Tibial artery (tissue), 4 donors: ENCODE data around the gene ANKRD45.

ENCODE experiments used
- DNase-seq, 2 donors: peaks; one replicate each; pipeline ENCODE4 v3.0.0-alpha.2; 2019
- H3K27ac ChIP-seq, 2 donors: fragments of 200-600 bp; sonication (generic) in 1 of 2; 1 replicate in 1 of 2; 2 replicates in 1 of 2; pipeline ENCODE4 v1.5.1; 2018 to 2019; ENCODE audit warnings: mild to moderate bottlenecking in 1 of 2
- H3K27me3 ChIP-seq, 2 donors: fragments of 200-600 bp; sonication (generic) in 1 of 2; one replicate each; pipeline versions ENCODE4 v1.5.1 to v1.6.0; 2016 to 2019
- H3K36me3 ChIP-seq, 3 donors: fragments of 200-600 bp; sonication (generic) in 2 of 3; one replicate each; pipeline ENCODE4 v1.5.1; 2016 to 2019; ENCODE audit warnings: mild to moderate bottlenecking in 2 of 3
- H3K4me1 ChIP-seq, 4 donors: fragments of 200-600 bp; sonication (generic) in 2 of 4; 1 replicate in 3 of 4; 2 replicates in 1 of 4; pipeline ENCODE4 v1.5.1; 2016 to 2019
- H3K4me3 ChIP-seq, 2 donors: fragments of 200-600 bp; sonication (generic) in 1 of 2; 1 replicate in 1 of 2; 2 replicates in 1 of 2; pipeline ENCODE4 v1.5.1; 2018 to 2019; ENCODE audit warnings: mild to moderate bottlenecking in 2 of 2
- H3K9me3 ChIP-seq, 3 donors: fragments of 200-600 bp; sonication (generic) in 1 of 3; one replicate each; pipeline ENCODE4 v1.5.1; 2016 to 2019
- CTCF ChIP-seq, 2 experiments: fragments of 200-600 bp in 1 of 2; fragments of 450-650 bp in 1 of 2; IDR thresholded peaks; one replicate each; pipeline ENCODE4 v1.5.1; 2017 to 2019; ENCODE audit warnings: antibody characterized with exemption in 2 of 2, mild to moderate bottlenecking in 1 of 2, moderate library complexity in 1 of 2
- intact Hi-C: fragments of 100-400 bp; cut with DNase I; formaldehyde crosslinking; loops from one replicate; pipeline ENCODE4 v1.15.0; 2023; ENCODE audit warnings: low total_unique reads

ANKRD45 gene

DNA sequence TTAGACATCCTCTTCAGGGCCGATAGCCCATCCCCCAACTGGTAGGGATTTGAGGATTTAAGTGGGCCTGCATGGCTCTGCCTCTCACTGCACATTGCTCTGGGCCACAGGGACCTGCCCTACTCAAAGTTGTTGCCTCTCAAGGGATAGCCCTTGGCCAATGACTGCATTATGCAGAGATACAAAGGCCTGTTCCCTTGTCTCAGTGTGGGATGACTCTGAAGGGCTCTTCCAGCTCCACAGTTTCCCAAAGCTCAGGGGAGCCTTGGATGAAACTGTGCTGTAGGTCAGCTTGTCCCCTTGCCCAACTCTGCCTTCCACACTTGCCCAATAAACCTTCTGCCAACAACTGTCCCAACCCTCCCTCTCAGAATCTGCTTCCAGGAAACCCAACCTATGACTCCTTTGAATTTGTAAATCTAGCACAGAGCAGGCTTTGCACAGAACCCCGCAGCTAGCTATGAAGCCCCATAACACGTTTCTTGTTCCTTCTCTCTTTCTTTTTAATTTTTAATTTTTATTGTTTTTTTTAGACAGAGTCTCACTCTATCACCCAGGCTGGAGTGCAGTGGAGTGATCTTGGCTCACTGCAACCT is 109.3 kb downstream of the ANKRD45 start:
- intact Hi-C loops, result no loop called here
- no peak for DNase-seq
- no peaks in the 10 kb centered on the region for H3K4me1 ChIP-seq
- H3K27me3 ChIP-seq, result no peaks in the 10 kb centered on the region
- no peaks in the 10 kb centered on the region for H3K9me3 ChIP-seq
- no peak overlapping the region for H3K27ac ChIP-seq
- no peaks in the 10 kb centered on the region for H3K36me3 ChIP-seq
- H3K4me3 ChIP-seq, result no peak overlapping the region
- TF ChIP-seq CTCF (IDR thresholded peaks at IDR 0.05), result no peak
